GM19455 (cell line): ENCODE measurements around the gene MOG.
A peak's percentile ranks its signal among the peaks of the same experiment; 100 is the strongest.

Experiments
- ATAC-seq: cut with Tn5 transposase; IDR thresholded peaks from one replicate; pipeline ENCODE4 v1.9.1; 2021; ENCODE audit not compliant: unreplicated experiment

The MOG gene

DNA sequence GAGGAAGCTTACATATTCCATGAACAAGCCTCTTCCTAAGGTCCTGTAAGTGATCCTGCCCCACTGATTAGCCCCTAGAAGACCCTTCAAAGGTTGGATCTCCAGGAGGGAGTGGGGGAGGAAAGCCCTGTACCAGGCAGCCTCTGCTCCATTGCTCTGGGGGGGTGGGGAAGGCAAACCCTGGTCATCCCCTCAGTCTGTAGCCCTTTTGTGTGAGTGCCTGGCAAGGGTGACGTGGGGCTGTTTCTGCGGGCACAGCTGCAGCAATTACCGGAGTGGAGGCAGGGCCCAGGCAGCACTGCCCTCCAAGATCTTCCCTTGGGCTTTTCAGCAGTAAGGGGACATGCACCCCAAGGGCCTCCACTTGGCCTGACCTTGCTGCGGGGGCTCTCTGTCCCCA is at the start of gene MOG:
Gene MOG, plus strand, starts transcription at position 295 of the 400 bp plus-strand sequence. CDS start 118 bp downstream, outside the sequence.
- no peak for ATAC-seq

DNA sequence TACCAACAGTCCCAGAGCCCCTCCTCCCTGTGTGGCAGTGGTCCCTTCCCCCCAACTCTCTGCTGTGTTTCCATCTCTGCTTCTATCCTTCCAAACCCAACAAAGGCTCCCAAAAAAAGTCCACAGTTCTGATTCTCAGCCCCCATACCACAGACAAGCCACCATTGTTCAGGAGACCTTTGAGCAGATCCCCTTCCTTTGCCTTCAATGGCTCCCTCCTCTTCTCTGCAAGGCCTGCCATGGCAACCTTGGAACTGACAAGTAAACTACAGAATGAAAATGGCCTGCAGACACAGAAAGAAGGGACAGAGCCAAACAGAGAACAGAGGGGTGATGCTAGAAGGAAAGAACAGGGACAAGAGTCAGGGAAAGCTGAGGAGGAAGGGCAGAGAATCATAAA is 48.8 kb upstream of the MOG start:
- ATAC-seq, result no peak

DNA sequence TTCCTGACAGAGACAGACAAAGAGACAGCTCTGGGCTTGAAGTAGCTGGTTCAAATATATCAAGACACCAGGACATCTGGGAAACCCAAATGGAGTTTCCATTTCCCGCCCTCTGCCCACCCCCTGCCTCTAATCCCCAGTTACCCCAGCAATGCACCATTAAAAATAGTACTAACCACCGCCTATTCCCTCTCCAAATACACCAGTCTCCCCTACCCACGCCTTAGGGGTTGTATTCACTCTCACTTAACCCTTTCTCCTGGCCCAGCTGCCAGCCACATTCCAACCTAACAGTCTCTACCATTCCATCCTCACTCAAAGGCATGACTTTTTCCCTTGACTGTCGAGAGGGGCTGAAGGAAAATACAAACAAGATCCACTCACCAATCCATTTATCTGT is 46.4 kb upstream of the MOG start:
- no peak for ATAC-seq

DNA sequence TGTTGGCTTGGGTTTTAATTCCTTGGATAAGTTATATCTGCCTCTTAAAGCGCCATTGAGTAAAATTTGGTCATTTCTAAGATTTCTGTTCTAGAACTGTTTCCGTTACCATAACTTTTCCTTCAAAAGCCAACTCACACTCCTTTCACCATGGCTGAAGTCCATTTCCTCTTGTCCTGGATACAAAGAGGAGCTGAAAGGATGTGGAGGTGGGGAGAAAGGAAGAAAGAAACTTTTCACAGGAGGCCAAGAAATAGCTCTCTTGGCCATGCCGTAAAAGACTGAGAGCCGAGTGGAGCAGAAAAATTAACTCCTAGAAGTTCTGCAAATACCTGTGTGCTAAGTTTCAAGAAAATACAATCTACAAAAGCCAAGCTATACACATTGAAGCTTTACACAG is 45.5 kb upstream of the MOG start:
- ATAC-seq, result no peak

DNA sequence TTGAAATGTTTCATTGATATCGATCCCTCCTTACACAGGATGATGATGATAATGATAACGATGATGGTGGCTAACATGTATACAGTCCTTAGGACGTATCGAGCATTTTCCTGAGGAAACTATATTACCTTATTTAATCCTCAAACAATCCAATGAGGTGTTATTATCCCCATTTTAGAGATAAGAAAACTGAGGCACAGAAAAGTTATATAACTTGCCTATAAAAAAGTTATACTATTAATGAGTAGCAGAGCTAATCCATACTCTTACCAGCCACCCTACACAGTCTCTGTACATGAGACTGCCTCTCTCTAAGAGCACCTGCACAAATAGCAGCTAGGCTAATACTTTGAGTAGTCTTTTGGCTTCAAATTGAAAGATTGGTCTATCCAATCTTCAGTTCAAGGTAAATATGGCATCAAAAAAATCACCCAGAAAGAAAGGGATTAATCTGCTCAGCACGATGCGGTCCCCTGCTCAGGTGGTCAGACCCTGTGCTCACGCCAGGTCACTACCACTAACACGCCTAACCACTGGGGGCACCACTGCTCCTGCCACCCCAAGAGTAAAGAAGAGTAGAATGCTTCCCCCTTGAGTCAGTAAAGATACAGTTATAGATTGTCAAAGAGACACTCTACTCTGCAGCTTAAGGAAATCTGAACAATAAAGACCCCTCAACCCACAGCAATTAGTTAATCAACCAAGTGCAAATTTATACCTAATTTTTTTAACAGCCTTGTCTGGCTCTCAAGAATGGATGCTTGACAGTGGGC is 38.9 kb upstream of the MOG start:
- ATAC-seq, result no peak

DNA sequence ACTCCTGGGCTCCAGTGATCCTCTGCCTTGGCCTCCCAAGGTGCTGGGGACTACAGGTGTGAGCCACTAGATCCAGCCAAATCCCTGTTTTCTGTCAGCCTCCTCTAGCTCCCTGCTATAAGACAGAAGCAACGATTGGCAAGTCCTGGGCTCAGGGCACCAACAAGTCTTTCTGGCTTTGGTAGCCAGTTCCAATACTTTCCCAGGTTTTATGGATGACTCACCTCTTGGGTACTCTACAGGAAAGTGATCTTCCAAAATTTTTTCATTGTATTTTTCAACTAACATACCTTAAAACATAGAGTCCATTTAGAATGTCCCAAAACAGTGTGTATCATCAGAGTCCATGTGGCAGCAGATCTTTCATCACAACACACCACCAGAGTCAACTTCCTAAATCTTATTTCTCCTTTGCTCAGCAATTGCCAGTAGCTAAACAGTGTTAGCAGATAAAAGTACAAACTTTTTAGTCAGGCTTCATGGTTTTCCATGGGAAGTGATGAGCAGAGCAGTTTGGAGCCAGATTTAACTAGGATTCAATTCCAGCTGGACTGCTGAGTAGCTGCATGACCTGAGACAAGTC is 37.2 kb upstream of the MOG start:
- ATAC-seq, result no peak

DNA sequence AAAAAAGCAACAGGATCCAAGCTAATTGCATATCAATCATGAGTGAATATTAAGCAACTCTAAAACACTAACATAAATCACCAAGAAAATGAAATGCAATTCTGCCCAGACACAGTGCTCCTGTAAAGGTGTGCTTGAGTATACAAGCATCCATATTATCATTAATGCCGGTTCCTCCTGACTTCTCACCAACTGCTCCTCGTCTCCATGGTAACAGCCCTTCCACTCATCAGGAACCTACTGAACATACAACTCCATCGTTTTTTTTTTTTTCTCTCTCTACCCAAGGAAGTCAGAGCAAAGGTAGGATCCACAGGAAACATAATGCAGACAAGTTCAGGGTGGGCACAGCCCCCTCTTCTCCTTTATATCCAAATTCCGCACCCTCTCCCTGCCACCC is 36.3 kb upstream of the MOG start:
- no peak for ATAC-seq

DNA sequence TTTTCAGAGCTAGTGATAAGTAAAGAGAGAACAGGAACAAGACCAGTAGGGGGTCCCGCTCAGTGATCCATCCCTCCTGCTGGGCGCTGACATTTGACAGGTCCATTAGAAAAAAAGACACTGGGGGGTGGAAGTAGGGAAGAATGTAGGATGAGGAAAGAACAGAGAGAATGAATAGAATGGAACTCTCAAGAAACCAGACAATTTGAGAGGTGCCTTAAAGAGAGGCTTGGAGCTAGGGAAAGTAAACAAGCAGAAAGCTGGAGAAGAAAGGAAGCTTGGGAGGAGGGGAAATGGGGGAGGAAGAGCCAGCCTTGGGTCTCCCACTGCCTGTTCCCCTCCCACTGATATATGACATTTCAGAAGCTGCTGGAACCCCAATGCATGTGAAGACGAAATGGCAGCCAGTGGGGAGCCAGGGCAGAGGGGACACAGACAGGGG is 32.4 kb upstream of the MOG start:
- no peak for ATAC-seq

DNA sequence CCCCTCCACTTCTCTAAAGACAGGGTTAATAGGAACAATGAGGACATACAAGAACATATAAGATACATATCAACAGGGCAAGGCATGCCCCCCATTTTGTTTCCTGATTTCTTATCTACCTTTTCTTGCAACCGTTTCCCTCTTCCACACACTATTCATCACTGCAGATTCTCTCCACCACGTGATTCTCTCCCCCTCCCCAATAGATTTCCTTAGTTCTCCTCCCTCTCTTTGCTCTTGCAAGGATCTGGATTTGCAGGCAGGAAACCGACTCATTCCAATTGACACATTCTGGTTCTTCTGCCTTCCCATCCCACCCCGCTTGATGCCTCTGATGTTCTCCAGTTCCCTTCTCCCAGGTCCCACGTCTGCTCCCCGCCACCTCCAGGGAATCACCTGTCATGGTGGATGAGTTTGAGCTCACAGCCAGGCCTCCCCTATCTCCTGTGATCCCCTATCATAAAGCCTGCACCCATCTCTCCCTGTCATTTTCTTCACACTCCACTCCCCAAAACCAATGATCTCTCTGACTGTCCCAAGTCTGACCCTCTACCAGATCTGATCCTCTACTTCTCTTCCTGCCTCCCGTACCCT is 31.5 kb upstream of the MOG start:
- ATAC-seq, result no peak

DNA sequence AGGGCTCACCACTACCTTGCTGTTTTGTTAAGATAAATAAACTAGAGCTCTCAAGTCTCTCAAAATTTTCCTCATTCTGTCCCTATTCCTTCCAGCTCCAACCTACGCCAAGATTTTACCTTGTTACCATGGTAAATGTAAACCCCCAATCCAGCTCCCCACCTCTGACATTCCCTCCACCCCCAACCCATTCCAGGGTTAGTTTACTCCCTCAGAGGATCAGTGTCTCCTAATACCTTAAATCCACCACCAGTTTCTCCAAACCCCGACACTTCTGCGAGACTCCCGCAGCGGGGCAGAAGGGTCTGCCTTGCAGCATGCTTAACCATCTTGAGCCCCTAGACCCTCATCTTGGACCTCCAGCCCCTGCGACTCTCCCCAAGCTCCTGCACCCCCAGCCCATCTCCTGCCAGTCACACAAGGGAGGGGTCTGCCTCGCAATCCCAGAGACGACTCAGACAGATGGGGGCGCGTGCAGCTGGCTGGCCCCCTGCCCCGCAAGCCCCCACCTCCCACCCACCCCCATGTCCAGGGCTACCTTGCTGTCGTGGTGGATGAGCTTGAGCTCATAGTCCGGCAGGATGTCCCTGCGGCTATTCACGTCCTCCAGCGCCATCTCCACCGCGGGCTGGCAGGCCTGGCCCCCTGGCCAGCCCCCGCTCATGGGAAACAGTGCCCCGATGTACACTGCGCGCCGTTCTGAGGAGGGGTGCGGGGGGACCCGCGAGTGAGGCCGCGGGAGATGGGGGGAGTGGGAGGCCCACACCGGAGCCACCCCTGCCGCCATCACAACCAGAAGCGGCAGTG is 29.7 kb upstream of the MOG start:
- no peak for ATAC-seq

DNA sequence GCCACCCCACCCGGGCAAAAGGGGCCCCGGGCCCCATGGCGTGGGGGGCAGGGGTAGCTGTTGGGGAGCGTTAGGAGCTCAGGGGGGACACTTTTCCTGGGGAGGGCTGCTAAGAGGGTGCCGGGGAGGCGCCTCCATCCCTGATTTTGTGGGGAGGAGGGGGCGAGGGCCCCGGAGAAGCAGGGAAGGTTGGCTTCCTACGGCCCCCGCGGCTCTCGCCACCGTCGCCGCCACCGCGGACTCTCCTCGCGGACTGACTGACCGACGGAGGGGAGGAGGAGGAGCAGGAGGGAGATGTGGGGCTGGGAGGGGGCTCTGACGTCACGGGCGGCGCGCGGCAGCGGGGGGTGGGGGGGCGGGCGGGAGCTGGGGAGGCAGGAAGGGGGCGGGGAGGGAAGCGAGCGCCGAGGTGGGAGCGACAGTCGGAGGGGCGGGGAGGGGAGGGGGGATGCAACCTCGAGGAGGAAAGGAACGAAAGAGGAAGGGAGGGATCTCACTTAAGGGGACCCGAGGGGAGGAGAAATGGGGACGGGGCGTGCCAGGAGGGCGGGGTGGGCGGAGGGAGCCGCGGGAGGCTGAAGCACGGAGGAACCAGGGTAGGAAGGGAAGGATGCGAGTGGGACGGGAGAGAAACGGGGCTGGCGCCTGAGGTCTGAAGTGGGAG is 29.0 kb upstream of the MOG start:
- ATAC-seq, result no peak

DNA sequence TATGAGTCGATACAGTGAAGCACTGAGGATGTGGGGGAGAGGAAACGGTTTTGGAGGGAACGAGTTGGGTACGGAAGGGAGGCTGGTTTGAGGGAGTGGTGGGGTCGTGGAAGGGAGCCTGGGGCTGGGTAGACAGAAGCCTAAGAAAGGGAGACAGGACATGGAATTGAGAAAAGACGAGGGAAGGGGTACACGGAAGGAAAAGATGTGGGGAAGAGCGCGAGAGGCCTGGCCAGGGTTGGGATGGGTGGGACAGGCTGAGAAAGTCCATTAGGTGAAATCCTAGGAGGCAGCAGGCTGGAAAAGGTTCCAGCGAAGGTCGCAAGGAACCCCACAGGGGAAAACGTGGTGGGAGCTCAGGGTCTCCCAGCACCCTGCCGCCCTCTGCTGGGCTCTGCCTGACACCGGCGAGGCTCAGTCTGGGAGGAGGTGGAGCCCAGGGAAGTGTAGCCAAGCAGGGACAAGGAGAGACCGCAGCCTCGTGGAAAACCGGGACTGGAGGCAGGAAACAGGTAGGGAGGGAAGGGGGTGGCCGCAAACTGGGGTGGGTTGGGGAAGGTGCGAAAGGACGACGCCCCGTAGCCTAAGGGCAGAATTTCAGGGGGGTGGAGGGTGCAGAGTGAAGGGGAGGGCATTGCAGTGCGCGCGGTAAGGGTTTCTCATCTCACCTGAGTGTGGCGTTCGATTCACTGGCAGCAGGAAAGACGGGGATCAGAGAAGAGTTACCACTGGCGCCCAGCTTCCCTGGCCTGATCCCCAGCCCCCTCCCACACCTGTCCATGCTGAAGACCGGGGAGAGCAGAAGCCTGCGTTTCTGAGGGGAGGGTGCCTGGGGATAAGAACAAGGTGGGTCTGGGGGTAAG is 28.2 kb upstream of the MOG start:
- ATAC-seq, result no peak

DNA sequence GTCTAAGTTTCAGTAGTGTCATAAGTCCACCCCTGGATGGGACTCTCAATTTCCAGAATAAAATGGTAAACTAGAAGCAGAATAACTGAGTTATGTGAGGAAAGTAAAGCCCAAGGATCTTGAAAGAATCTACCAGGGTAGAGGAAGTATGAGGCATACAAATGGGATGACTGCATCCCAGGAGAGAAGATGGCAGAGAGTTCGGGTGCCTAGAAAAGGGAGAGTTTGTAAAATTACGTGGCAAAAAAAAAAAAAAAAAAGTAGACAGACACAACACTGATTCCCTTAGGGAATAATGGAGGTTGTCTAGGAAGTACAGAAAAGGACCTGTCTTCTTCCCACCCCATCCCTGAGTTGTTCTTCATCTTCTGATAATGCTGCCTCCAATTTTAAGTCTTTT is 27.3 kb upstream of the MOG start:
- no peak for ATAC-seq

DNA sequence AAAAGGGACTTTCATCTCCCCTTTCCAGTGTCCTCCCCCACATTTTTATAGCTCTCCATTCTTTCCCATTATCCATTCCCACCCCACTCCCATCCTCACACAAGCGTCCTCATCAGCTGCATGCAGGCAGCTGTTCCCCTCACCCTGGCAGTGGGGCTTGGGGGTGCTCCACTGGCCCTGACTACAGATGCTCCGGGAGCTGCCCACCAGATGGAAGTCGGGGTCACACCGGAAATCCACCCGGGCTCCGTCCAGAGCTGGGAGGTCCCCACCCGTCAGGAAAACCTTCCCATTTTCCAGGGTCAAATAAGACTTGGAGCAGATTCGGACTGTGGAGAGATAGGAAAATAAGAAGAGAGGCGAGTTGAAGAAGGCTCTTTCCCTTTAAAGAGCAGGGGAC is 26.6 kb upstream of the MOG start:
- ATAC-seq, result no peak

DNA sequence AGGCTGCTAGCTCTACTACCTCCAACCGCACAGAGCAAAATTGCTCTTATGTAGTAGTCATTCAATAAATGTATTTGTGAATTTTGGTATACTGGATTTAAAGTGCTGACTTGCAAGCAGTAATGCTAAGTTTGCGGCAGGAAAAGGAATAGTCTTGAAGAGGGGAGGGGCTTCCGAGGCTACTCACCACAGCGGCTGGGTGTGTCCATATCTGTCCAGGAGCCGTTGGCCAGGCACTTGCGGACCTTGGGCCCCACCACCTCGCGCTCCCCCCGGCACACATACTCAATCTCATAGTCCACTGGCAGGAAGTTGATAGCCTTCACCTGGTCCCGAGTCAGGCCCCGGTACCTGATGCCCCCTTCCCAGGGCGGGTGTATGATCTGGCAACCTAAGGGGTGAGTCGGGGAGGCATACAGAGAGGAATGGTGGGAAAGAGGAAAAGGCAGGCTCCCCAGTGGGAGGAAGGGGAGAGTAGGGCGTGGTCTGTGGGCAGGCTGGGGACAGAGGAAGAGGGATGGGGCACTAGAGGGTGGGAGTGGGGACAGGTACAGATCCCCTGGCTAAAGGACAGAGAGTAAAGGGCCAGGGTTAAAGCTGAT is 25.6 kb upstream of the MOG start:
- ATAC-seq, result no peak

DNA sequence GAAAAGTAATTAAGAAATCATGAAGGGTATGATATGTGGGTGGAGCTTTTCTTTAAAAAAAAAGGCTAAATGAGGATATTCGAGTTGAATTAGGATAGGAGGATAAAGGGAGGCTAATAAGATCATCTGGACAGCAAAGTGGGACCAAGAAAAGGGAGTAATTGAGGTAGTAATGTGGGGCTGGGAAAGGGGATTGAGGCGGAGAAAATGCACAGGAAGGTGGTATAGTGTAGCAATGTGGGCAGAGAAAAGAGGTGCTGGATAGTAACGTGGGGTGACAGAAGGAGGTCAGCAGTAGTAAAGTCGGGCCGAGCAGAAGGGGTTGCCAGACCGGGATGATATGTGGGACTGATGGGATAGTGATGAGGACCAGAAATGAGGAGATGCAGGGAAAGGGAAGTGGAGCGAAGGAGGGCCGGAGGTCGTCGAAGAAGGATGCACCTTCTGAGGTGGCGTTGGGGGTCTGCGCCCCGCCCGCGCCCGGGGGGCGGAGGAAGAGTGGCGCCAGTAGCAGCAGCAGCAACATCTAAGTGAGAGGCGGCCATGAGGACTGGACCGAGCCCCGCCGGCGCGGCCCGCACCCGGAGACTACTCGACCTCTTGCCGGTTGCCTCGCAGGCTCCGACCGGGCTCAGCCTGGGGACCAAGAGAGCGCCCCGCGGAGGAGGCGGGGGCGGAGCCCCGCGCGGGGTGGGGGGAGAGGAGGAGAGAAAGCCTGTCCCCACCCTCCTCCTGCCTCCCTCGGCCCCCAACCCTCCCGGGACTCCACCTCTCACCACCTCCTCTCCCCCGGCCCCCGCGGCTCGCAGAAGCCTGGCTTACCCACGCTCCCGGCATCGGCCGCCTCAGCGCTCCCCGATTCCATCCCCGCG is 24.8 kb upstream of the MOG start:
- ATAC-seq, result peak; percentile 40

DNA sequence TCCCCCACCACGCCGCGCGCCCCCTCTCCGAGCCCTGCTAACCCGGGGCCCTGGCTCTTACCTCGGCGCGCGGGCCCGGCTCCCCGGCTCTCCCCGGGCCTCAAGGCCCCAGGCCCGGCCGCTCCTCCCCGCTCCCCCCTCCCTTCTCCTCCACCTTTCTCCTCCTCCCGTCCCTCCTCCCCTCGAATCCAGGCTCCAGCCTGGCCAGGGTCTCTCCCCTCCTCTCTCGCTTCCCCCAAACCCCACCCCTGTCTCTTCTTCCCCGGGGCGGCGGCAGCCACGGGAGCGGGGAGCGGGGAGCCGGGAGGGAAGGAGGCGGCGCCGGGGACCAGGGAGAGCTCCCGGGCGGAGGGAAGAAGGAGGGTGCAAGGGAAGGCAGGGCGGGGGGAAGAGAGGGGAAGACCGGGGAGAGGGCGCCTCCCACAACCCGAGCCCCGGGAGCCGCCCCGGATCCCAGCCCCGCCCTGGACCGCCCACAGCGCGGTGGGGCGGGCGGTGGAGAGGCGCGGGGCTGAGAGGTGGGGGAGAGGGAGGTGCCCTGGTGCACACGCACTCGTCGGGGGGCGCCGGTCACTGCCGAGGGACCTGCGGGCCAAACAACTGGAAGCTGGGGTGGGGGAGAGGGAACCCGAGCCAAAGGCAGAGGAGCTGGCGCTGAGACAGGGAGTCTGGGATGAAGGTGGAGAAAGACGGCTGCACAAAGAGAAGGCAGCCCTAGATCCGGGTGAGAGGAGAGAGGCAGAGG is 23.9 kb upstream of the MOG start, which contains the start of gene GABBR1:
Gene GABBR1, minus strand, starts transcription at position 395 of the 745 bp plus-strand sequence. CDS start 798 bp downstream, outside the sequence.
- peak; percentile 68 for ATAC-seq

DNA sequence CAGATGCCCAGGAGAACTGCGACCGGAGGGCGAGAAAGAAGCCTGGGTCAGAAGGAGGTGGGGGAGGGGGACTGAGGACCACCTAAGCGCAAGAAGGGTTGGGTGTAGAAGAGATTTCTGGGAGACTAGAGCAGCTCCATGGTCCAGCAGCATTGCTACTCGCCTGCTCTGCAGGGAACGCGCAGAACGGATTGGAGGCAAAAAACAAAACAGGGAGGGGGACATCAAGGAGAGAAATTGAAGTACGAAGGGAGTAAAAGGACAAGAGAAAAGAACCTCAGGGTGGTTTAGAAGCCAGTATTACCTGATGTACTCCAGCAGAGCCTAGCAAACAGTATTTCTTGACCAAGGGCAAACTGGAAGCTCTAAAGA is 23.4 kb upstream of the MOG start:
- no peak for ATAC-seq
